GM15510 (cell line): Measurements from ENCODE around the gene TRIM68.

Experiments
- POLR2A ChIP-seq: IDR thresholded peaks from 3 replicates; pipeline ENCODE4 v1.6.1; 2011; ENCODE audit warnings: borderline replicate concordance; ENCODE audit not compliant: insufficient read length; ENCODE audit errors: extremely low read depth

Gene TRIM68

GRCh38 chr11:4626207-4627099, 18.4 kb upstream of the TRIM68 start:
- TF ChIP-seq POLR2A = no peak

GRCh38 chr11:4619514-4619913, 11.5 kb upstream of the TRIM68 start:
- no peak for TF ChIP-seq POLR2A

GRCh38 chr11:4615856-4616444, 7.9 kb upstream of the TRIM68 start:
- TF ChIP-seq POLR2A = no peak

DNA sequence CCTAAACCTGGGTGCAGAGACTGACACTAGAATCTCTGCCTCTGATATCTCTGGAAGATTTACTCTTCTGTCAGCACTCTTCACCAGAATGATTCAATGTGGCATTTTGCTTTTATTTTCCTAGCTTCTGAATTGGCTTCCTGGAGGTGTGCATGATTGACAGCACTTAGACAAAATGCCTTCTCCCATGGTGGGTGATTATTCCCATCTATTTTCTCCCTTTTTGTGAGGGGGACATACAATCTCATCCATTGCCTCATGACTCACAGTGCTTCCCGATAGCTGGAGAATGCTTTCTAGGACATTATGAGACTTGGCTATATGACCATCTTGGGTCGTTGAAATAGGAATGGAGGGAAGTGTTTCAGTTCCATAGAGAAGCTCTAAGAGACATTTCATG, 4.0 kb upstream of the TRIM68 start:
- no peak for TF ChIP-seq POLR2A

- TF ChIP-seq POLR2A = no peak
These were observed 2.4 kb upstream of the TRIM68 start for GRCh38 chr11:4610258-4610935.

- TF ChIP-seq POLR2A = no peak
These were observed 935 bp downstream of the TRIM68 start for GRCh38 chr11:4607096-4607495.

GRCh38 chr11:4606231-4607015, 1.6 kb downstream of the TRIM68 start:
- no peak for TF ChIP-seq POLR2A

DNA sequence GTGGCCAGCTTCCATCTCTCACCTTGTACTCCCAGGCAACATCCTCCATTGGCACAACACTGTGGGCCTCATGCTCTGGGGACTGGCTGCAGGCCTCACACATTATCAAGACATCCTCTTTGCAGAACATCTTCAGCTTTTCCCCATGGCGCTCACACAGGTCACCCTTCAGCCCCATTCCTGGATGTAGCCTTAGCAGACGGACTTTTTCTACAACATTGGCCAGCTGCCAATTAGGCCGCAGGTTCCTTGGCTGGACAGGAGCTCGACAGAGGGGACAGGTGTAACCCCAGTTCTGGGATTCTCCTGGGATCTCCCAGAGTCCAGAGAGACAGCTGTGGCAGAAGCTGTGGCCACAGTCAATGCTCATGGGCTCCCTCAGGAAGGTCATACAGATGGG, 3.0 kb downstream of the TRIM68 start:
- no peak for TF ChIP-seq POLR2A

DNA sequence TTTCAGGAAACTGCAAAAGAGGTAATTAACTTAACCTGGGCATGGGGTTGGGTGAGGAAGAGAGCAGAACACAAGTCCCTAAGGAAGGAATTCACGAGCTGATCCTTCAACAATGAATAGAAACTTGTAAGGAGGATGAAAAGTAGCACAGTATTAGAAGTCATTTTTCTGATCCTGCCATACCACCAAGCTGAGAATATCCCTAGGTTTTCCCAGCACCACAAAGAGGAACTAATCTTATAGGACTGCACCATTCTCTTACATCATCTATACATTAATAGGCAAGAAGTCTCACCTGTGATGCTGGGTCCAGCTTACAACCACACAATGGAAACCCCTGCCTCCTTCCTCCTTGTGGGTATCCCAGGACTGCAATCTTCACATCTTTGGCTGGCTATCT, 14.3 kb downstream of the TRIM68 start, which contains the start of gene OR52I1:
OR52I1 (plus strand) TSS at position 301 of the 400 bp plus-strand sequence; CDS start at position 301, 0 bp downstream.
- TF ChIP-seq POLR2A = no peak

- TF ChIP-seq POLR2A = no peak
These were observed 19.0 kb downstream of the TRIM68 start for GRCh38 chr11:4589017-4589416.

- TF ChIP-seq POLR2A = no peak
These were observed 26.6 kb downstream of the TRIM68 start, which contains the start of gene OR52I2 for GRCh38 chr11:4581443-4581842. Gene OR52I2, plus strand, starts transcription at chr11:4581743.

DNA sequence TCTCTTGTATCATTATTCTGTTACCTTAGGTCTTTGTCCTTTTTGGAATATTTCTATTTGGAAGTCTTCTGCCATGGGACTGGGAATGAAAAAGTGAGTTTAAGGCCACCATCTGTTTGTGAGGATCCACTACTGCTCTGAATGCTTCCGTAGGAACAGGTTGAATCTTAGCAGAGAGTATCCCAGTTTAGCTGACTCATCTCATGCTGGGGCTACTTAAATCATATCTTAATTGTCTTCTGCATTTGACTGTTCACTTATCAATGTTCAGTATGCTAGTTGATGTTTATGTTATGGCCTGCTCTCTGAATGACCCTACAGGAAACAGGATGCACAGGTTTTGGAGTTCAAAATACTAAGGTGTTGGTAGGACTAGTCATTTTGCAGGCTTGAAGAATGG, 27.9 kb downstream of the TRIM68 start:
- TF ChIP-seq POLR2A = no peak

DNA sequence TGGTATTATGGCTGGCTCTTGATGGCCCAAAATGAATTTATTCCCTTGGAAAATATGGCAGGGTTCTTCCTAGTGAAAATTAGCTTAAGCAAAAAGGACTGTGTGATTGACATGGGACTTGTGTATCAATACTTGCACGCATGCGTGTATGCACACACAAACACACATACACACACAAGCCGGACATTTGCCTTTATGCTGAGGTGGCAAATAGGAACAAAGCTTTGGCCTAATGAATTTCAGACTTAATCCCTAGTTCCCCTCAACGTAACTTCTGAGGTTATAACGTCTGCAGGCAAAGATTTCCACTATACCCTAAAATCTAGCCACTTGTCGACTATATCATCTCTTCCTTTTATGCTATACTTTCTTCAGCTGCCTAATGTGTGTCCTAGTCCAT, 29.4 kb downstream of the TRIM68 start:
- no peak for TF ChIP-seq POLR2A

GRCh38 chr11:4577761-4578160, 30.3 kb downstream of the TRIM68 start:
- no peak for TF ChIP-seq POLR2A
